Lung (tissue), 12 donors: ENCODE data around the gene UTP14A. TPM values are rescaled to one million over a fixed set of nuclear protein-coding genes. Genes with fewer than 3 reads are reported as not detected.

Experiments used
- ATAC-seq: fragments of 200-7000 bp; cut with Tn5 transposase; one replicate; pipeline ENCODE4 v1.9.1; 2020; ENCODE audit warnings: moderate number of reproducible peaks; ENCODE audit not compliant: insufficient read depth, low FRiP score
- DNase-seq, 3 donors: peaks; one replicate each; pipeline ENCODE4 v3.0.0-alpha.2; 2013 to 2017
- H3K27ac ChIP-seq, 2 donors: one replicate each; pipeline ENCODE4 v1.5.1; 2013; ENCODE audit warnings: mild to moderate bottlenecking in 2 of 2, moderate library complexity in 2 of 2, control low read depth in 1 of 2, inconsistent platforms in 1 of 2, low read depth in 1 of 2, low read length in 1 of 2
- H3K27me3 ChIP-seq, 3 donors: one replicate each; pipeline ENCODE4 v1.5.1; 2013; ENCODE audit warnings: low read length in 2 of 3; ENCODE audit not compliant: control insufficient read depth in 3 of 3, insufficient read depth in 3 of 3
- H3K36me3 ChIP-seq, 4 donors: one replicate each; pipeline ENCODE4 v1.5.1; 2013; ENCODE audit warnings: low read length in 4 of 4, mild to moderate bottlenecking in 1 of 4, moderate library complexity in 1 of 4; ENCODE audit not compliant: control insufficient read depth in 4 of 4, insufficient read depth in 4 of 4
- H3K4me1 ChIP-seq, 5 donors: one replicate each; pipeline ENCODE4 v1.5.1; 2013; ENCODE audit warnings: low read length in 5 of 5, mild to moderate bottlenecking in 2 of 5, moderate library complexity in 1 of 5; ENCODE audit not compliant: control insufficient read depth in 5 of 5, insufficient read depth in 5 of 5
- H3K4me3 ChIP-seq: one replicate; pipeline ENCODE4 v1.5.1; 2013; ENCODE audit warnings: mild to moderate bottlenecking, control low read depth, moderate library complexity
- H3K9ac ChIP-seq, 2 donors: one replicate each; pipeline ENCODE4 v1.5.1; 2013; ENCODE audit warnings: low read length in 2 of 2, control low read depth in 1 of 2; ENCODE audit not compliant: insufficient read depth in 1 of 2
- H3K9me3 ChIP-seq, 4 donors: one replicate each; pipeline ENCODE4 v1.5.1; 2013; ENCODE audit warnings: low read length in 3 of 4, mild to moderate bottlenecking in 1 of 4, moderate library complexity in 1 of 4; ENCODE audit not compliant: control insufficient read depth in 4 of 4, insufficient read depth in 3 of 4
- WGBS, 2 donors: extraction: QIAGEN DNeasy Blood & Tissue Kit; methylation state at CpG; one replicate each; pipeline ENCODE4 v1.1.7; 2013; 5-methylcytosine and 5-hydroxymethylcytosine counted together
- polyA plus RNA-seq, 2 donors: library from polyadenylated mRNA; stranded (reverse); fragments of 200-250 nt; gene quantifications; one replicate each; pipeline ENCODE4 v1.2.1, GENCODE V29; 2013
- total RNA-seq, 2 donors: library from RNA; depleted of rRNA in 1 of 2; stranded (reverse); fragments of >200 nt in 1 of 2; gene quantifications; one replicate each; pipeline ENCODE4 v1.2.1, GENCODE V29; 2014 to 2021
- TF ChIP-seq, protein P1 (sequence below): IDR thresholded peaks from 2 replicates; pipeline ENCODE4 v1.5.1; 2012; ENCODE audit warnings: mild to moderate bottlenecking; ENCODE audit errors: control extremely low read depth, extremely low read depth
- donor health status: control.
- donor health status: control.
- donor health status: Bipolar disorder and iron deficiency.
- donor health status: healthy.
- donor health status: DM: yes; HTN: yes; CAD: no.

UTP14A gene
- total and polyA plus RNA-seq, 4 donors = 10.2 to 14.0 (median 12.6) TPM

DNA sequence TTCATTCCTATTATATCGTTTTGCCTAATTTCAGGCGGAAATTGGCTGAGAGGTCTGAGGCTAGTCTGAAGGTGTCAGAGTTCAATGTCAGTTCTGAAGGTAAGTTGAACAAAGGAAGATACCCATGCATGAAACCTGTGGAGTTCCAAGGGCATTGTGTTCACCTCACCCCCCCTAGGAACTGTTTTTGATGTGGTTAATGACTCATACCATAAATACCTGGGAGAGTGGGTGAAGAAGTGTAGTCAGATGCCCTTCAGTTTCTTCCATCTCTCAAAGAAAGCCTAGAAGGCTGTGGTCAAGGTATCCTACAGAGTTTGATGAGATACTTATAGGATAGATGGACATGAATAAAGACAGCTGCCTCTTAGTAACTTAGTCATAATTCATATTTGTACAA lies 2.7 kb downstream of the UTP14A start:
- Histone ChIP-seq H3K9ac (no peak overlapping the region), H3K27me3 (no peaks in the 10 kb centered on the region), H3K9me3 (no peaks in the 10 kb centered on the region), H3K27ac (no peak overlapping the region), H3K4me1 (peaks cover 0 to 5% (median 2%) of the 10 kb centered on the region in 5 donors), H3K4me3 (no peak overlapping the region), H3K36me3 (peaks cover 0 to 20% (median 1%) of the 10 kb centered on the region in 4 donors)
- WGBS, 2 donors = 85 to 97% methylated on average over 2 of the region's 2 CpGs
- no peak for DNase-seq
- TF ChIP-seq, protein P1, sequence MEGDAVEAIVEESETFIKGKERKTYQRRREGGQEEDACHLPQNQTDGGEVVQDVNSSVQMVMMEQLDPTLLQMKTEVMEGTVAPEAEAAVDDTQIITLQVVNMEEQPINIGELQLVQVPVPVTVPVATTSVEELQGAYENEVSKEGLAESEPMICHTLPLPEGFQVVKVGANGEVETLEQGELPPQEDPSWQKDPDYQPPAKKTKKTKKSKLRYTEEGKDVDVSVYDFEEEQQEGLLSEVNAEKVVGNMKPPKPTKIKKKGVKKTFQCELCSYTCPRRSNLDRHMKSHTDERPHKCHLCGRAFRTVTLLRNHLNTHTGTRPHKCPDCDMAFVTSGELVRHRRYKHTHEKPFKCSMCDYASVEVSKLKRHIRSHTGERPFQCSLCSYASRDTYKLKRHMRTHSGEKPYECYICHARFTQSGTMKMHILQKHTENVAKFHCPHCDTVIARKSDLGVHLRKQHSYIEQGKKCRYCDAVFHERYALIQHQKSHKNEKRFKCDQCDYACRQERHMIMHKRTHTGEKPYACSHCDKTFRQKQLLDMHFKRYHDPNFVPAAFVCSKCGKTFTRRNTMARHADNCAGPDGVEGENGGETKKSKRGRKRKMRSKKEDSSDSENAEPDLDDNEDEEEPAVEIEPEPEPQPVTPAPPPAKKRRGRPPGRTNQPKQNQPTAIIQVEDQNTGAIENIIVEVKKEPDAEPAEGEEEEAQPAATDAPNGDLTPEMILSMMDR = no peak
- no peak for ATAC-seq

DNA sequence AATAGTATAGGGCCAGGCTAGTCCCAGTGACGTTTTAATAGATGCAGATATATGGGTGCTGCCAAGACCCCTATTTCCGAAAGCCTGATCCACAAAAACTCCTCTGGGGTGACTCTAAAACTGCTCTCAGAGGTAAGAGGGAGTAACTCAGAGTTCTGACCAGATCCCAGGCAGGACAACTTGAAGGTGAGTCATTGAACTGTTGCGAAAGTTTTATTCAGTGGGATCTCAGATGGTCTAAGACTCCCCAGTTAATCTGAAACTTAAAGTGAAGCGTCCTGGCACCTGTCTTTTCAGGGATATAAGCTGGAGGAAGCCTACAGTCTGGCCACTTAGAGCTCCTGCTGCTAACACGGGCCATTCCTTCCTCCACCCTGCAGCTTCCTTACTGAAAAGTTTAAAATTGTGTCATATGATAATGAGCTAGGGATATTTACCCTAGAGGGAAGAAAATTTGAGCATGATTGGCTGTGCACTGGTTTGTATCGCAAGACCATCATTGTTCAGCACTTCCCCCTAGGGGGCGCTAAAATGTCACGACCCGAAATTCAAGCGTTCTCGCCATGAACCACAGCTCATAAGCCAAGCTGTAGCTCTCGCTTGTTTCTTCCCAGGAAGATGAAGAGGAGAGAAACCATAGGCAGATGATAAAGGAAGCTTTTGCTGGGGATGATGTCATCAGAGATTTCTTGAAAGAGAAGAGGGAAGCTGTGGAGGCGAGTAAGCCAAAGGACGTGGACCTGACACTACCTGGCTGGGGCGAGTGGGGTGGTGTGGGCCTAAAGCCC lies 19.5 kb downstream of the UTP14A start:
- Histone ChIP-seq H3K9ac (no peak overlapping the region), H3K27ac (no peak overlapping the region), H3K9me3 (peaks cover 0 to 2% (median 0%) of the 10 kb centered on the region in 4 donors), H3K4me3 (no peak overlapping the region), H3K4me1 (no peaks in the 10 kb centered on the region), H3K36me3 (peaks cover 0 to 28% (median 16%) of the 10 kb centered on the region in 4 donors), H3K27me3 (no peaks in the 10 kb centered on the region)
- WGBS, 2 donors = 36 to 37% methylated on average over 13 to 15 of the region's 15 CpGs
- DNase-seq = peak; percentile 75 to 84 (median 79)
- TF ChIP-seq, protein P1 = peak; percentile 56
- ATAC-seq = peak; percentile 71

DNA sequence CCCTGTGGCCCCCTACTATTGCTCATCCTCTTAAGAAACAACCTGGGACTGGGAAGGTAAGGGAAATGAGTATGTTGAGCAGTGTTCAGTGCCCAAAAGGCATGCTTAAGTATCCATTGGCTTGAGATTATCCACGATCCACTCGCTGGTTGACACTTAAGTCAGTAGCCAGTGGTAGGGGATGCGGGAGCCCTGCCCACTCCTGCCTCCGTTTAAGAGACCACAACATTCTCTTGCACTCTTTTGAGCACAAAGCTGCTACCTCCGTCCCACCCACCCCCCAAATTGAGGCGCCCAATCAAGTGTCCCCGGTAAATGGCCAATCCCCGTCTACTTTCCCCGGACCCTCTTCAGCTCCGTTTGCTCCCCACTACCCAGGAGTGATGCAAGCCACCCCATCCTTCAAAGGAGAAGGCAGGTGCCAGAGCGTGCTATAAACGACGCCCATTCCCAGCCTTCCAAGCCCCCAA lies 25.0 kb downstream of the UTP14A start:
- peak overlapping the region in 1 of 2 donors; percentile 59 for H3K9ac ChIP-seq
- 11 to 24% methylated on average over 7 to 13 of the region's 13 CpGs for WGBS, 2 donors

More for the DNA sequence above, 25.0 kb downstream of the UTP14A start:
- no peak for DNase-seq
- TF ChIP-seq, protein P1 = no peak
- no peak overlapping the region for H3K4me3 ChIP-seq
- H3K4me1 ChIP-seq = no peaks in the 10 kb centered on the region
- peaks cover 0 to 13% (median 8%) of the 10 kb centered on the region in 4 donors for H3K36me3 ChIP-seq
- H3K9me3 ChIP-seq = peaks cover 0 to 2% (median 0%) of the 10 kb centered on the region in 4 donors
- H3K27me3 ChIP-seq = no peaks in the 10 kb centered on the region
- no peak for ATAC-seq
- H3K27ac ChIP-seq = peak overlapping the region; percentile 77 to 86
